HCEC 1CT (cell line): ENCODE measurements around the gene FAM72A.
"Not testable (repeated sequence)": the region's sequence is repeated elsewhere in the genome, so short reads cannot be mapped to it uniquely, and the experiment has no call there.

Source experiments
- DNase-seq: peaks from one replicate; pipeline ENCODE4 v3.0.0-alpha.2; 2017

The FAM72A gene

GRCh38 chr1:206210802-206211201, 8.2 kb upstream of the FAM72A start:
- not testable (repeated sequence) for DNase-seq

- DNase-seq, result not testable (repeated sequence)
Observed at GRCh38 chr1:206205569-206205968, 2.9 kb upstream of the FAM72A start.

GRCh38 chr1:206204871-206205270, 2.2 kb upstream of the FAM72A start:
- DNase-seq, result peak; percentile 1

GRCh38 chr1:206204159-206204511, 1.5 kb upstream of the FAM72A start:
- DNase-seq, result not testable (repeated sequence)

GRCh38 chr1:206203364-206204158, 922 bp upstream of the FAM72A start, which contains the start of gene SRGAP2:
Gene SRGAP2, plus strand, starts transcription at chr1:206203541. Its CDS starts 2,430 bp downstream, at chr1:206205971.
- peak; percentile 34 for DNase-seq

GRCh38 chr1:206196748-206197424, 5.8 kb downstream of the FAM72A start:
- DNase-seq, result not testable (repeated sequence)

- DNase-seq, result not testable (repeated sequence)
Observed at GRCh38 chr1:206195182-206195581, 7.5 kb downstream of the FAM72A start.

- DNase-seq, result not testable (repeated sequence)
Observed at GRCh38 chr1:206186826-206187225, 15.8 kb downstream of the FAM72A start.

- DNase-seq, result not testable (repeated sequence)
Observed at GRCh38 chr1:206185778-206186177, 16.9 kb downstream of the FAM72A start.

GRCh38 chr1:206183788-206184187, 18.9 kb downstream of the FAM72A start:
- peak; percentile 0 for DNase-seq

- DNase-seq, result peak; percentile 27
Observed at GRCh38 chr1:206182368-206183317, 20.0 kb downstream of the FAM72A start.

GRCh38 chr1:206179666-206180065, 23.0 kb downstream of the FAM72A start:
- DNase-seq, result not testable (repeated sequence)

GRCh38 chr1:206178061-206178989, 24.3 kb downstream of the FAM72A start:
- peak; percentile 68 for DNase-seq

GRCh38 chr1:206176114-206176502, 26.5 kb downstream of the FAM72A start:
- DNase-seq, result not testable (repeated sequence)

- DNase-seq, result peak; percentile 43
Observed at GRCh38 chr1:206175459-206176113, 27.1 kb downstream of the FAM72A start.

GRCh38 chr1:206174182-206174868, 28.3 kb downstream of the FAM72A start:
- DNase-seq, result peak; percentile 15

- not testable (repeated sequence) for DNase-seq
Observed at GRCh38 chr1:206173110-206173719, 29.4 kb downstream of the FAM72A start.

GRCh38 chr1:206169794-206170193, 32.8 kb downstream of the FAM72A start:
- peak; percentile 6 for DNase-seq

GRCh38 chr1:206167350-206168029, 35.1 kb downstream of the FAM72A start:
- DNase-seq, result not testable (repeated sequence)
